MCF 10A (cell line): ENCODE results near the gene SIK2. TPM values are rescaled to one million over a fixed set of nuclear protein-coding genes. Genes with fewer than 3 reads are reported as not detected.

Experiments used
- BruUV-seq: library from RNA; stranded (reverse); fragments of 400-500 nt; replicated peaks from 2 replicates; lab custom pipeline; 2021; lab: Mats Ljungman, UMichigan
- CTCF ChIA-PET: fragments of 300-600 bp; sonication (Branson Sonifier 250); formaldehyde crosslinking; extraction: SDS; loops from one replicate; lab custom pipeline; 2021; ENCODE audit warnings: antibody characterized with exemption, inconsistent platforms; lab: Yijun Ruan, JAX
- POLR2A ChIA-PET: fragments of 300-600, 350-650 bp; sonication (Branson Sonifier 250); formaldehyde crosslinking; extraction: SDS; loops from one replicate; lab custom pipeline; 2020; ENCODE audit warnings: antibody characterized with exemption, inconsistent platforms; lab: Yijun Ruan, JAX
- DNase-seq: peaks from one replicate; pipeline ENCODE4 v3.0.0-alpha.2; 2018; ENCODE audit not compliant: unreplicated experiment
- H3K27ac Mint-ChIP-seq: one replicate; pipeline ENCODE4 v1.8.0; 2022; ENCODE audit warnings: mild to moderate bottlenecking, low read depth, mixed read lengths; ENCODE audit not compliant: unreplicated experiment
- H3K27me3 Mint-ChIP-seq: one replicate; pipeline ENCODE4 v1.8.0; 2022; ENCODE audit warnings: mixed read lengths; ENCODE audit not compliant: insufficient read depth, unreplicated experiment
- H3K36me3 Mint-ChIP-seq: one replicate; pipeline ENCODE4 v1.8.0; 2022; ENCODE audit warnings: mild to moderate bottlenecking, moderate library complexity, mixed read lengths; ENCODE audit not compliant: insufficient read depth, unreplicated experiment
- H3K4me1 Mint-ChIP-seq: one replicate; pipeline ENCODE4 v1.8.0; 2022; ENCODE audit warnings: mixed read lengths; ENCODE audit not compliant: insufficient read depth, unreplicated experiment
- H3K4me3 Mint-ChIP-seq: one replicate; pipeline ENCODE4 v1.8.0; 2022; ENCODE audit warnings: mild to moderate bottlenecking, moderate library complexity, mixed read lengths; ENCODE audit not compliant: unreplicated experiment
- H3K9me3 Mint-ChIP-seq: one replicate; pipeline ENCODE4 v1.8.0; 2022; ENCODE audit warnings: mixed read lengths; ENCODE audit not compliant: unreplicated experiment
- intact Hi-C: fragments of 100-400 bp; cut with micrococcal nuclease; formaldehyde crosslinking; loops from 2 replicates; pipeline ENCODE4 v1.14.1; 2022
- total RNA-seq: library from RNA; stranded (reverse); gene quantifications from 2 replicates; pipeline ENCODE4 v1.2.3, GENCODE V29; 2022
- TF ChIP-seq, protein P1 (sequence below): fragments of 200-600 bp; IDR thresholded peaks from one replicate; pipeline ENCODE4 v1.8.0; 2022; ENCODE audit warnings: antibody characterized with exemption, mild to moderate bottlenecking; ENCODE audit not compliant: unreplicated experiment

SIK2 gene
- total RNA-seq, 1 experiment from 2014 or later, result 13.7 TPM

DNA sequence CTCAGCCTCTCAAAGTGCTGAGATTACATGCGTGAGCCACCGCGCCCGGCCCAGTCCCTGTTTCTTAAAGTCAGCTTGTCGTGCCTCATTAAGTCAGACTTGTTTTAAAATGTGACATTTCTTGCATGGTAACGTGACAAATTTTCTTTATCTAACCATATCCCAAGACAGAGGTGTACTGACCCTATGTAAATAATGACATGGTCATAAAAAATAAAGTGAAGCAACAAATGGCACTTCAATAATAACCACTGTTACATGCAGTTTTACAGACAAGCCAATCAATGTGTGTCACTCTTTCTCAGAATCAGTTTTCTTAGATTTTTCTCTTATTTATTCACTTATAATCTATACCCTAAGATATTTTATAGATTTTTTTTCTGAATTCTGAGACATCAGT is 26.5 kb upstream of the SIK2 start:
- TF ChIP-seq, protein P1, sequence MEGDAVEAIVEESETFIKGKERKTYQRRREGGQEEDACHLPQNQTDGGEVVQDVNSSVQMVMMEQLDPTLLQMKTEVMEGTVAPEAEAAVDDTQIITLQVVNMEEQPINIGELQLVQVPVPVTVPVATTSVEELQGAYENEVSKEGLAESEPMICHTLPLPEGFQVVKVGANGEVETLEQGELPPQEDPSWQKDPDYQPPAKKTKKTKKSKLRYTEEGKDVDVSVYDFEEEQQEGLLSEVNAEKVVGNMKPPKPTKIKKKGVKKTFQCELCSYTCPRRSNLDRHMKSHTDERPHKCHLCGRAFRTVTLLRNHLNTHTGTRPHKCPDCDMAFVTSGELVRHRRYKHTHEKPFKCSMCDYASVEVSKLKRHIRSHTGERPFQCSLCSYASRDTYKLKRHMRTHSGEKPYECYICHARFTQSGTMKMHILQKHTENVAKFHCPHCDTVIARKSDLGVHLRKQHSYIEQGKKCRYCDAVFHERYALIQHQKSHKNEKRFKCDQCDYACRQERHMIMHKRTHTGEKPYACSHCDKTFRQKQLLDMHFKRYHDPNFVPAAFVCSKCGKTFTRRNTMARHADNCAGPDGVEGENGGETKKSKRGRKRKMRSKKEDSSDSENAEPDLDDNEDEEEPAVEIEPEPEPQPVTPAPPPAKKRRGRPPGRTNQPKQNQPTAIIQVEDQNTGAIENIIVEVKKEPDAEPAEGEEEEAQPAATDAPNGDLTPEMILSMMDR, result no peak
- intact Hi-C loops, result no loop called here
- no peaks in the 10 kb centered on the region for H3K4me1 Mint-ChIP-seq
- no peaks in the 10 kb centered on the region for H3K9me3 Mint-ChIP-seq
- H3K27me3 Mint-ChIP-seq, result no peaks in the 10 kb centered on the region
- POLR2A ChIA-PET, result no interaction called here
- H3K4me3 Mint-ChIP-seq, result no peak overlapping the region
- no peak for DNase-seq
- CTCF ChIA-PET, result interaction anchor here (0.6 kb wide), 1 partner anchor 17 kb away, joined by 3 read pairs; no protein-coding TSS in a partner anchor
- no TSS peak for BruUV-seq
- no peak overlapping the region for H3K27ac Mint-ChIP-seq
- H3K36me3 Mint-ChIP-seq, result no peaks in the 10 kb centered on the region

- BruUV-seq, result no TSS peak
- no peak for DNase-seq
- TF ChIP-seq, protein P1, result no peak
- ChIA-PET CTCF (interaction anchor here (0.6 to 1.5 kb wide), 6 partner anchors 9 to 1715 kb away, joined by 3 to 6 read pairs (median 5); no protein-coding TSS in a partner anchor), POLR2A (no interaction called here)
- intact Hi-C loops, result no loop called here
- Mint-ChIP-seq H3K27me3 (no peaks in the 10 kb centered on the region), H3K9me3 (no peaks in the 10 kb centered on the region), H3K36me3 (no peaks in the 10 kb centered on the region), H3K4me1 (no peaks in the 10 kb centered on the region), H3K27ac (no peak overlapping the region), H3K4me3 (no peak overlapping the region)
These were observed 24.4 kb upstream of the SIK2 start for GRCh38 chr11:111577821-111578220.

DNA sequence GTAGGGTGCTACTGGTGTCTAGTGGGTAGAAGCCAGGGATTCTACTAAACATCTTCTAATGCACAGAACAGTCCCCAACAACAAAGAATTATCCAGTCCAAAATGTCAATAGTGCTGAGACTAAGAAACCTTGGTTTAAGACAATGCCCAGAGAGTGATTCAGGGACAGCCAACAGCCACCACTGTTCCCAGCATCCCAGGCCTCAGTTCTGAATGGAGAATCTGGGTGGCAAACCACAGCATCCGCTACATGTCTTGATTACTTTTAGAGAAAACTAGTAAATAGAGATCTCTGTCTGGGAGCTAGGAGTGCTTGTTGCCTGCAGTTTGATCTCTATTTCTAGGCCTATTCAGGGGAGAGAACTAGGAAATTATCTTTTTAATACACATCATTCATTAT is 20.9 kb upstream of the SIK2 start:
- TF ChIP-seq, protein P1, result no peak
- no peaks in the 10 kb centered on the region for H3K36me3 Mint-ChIP-seq

GRCh38 chr11:111582163-111582562 is 20.1 kb upstream of the SIK2 start:
- Mint-ChIP-seq H3K27me3 (no peaks in the 10 kb centered on the region), H3K9me3 (no peaks in the 10 kb centered on the region), H3K27ac (no peak overlapping the region), H3K36me3 (no peaks in the 10 kb centered on the region), H3K4me3 (no peak overlapping the region), H3K4me1 (no peaks in the 10 kb centered on the region)
- CTCF ChIA-PET, result interaction anchor here (0.6 to 1.0 kb wide), 6 partner anchors 15 to 261 kb away, joined by 3 to 5 read pairs (median 4); no protein-coding TSS in a partner anchor
- TF ChIP-seq, protein P1, result no peak
- DNase-seq, result no peak
- POLR2A ChIA-PET, result no interaction called here
- no TSS peak for BruUV-seq
- intact Hi-C loops, result no loop called here

More for the DNA sequence above, 20.9 kb upstream of the SIK2 start:
- intact Hi-C loops, result no loop called here
- Mint-ChIP-seq H3K27ac (no peak overlapping the region), H3K4me1 (no peaks in the 10 kb centered on the region), H3K9me3 (no peaks in the 10 kb centered on the region), H3K27me3 (no peaks in the 10 kb centered on the region), H3K4me3 (no peak overlapping the region)
- ChIA-PET POLR2A (no interaction called here), CTCF (interaction anchor here (1.0 kb wide), 1 partner anchor 195 kb away, joined by 5 read pairs; no protein-coding TSS in a partner anchor)
- no peak for DNase-seq
- BruUV-seq, result no TSS peak
